Measurements from ENCODE around the gene NHSL1.
"Not testable (repeated sequence)": the region's sequence is repeated elsewhere in the genome, so short reads cannot be mapped to it uniquely, and the experiment has no call there.

Gene NHSL1

GRCh38 chr6:138426500-138427123 lies 72.7 kb downstream of the NHSL1 start:
- Histone ChIP-seq H3K79me2 (ENCODE audit: insufficient read depth, low read length) (no peaks in the 10 kb centered on the region), H3K9ac (ENCODE audit: low read length) (no peak overlapping the region), H3K27ac (ENCODE audit: low read depth, low read length, poor library complexity, severe bottlenecking) (no peak overlapping the region), H2AFZ (ENCODE audit: low read length) (no peak overlapping the region), H3K9me3 (ENCODE audit: low read length) (no peaks in the 10 kb centered on the region), H3F3A (ENCODE audit: insufficient read depth, low read length) (no peaks in the 10 kb centered on the region), H3K4me3 (ENCODE audit: low read depth, low read length, poor library complexity, severe bottlenecking) (no peak overlapping the region), H3K4me1 (ENCODE audit: insufficient read depth, low read length, severe bottlenecking) (no peaks in the 10 kb centered on the region), H3K9me2 (ENCODE audit: low read depth, low read length) (no peaks in the 10 kb centered on the region), H3K4me2 (ENCODE audit: low read length) (no peak overlapping the region), H3K27me3 (ENCODE audit: insufficient read depth, low read length) (no peaks in the 10 kb centered on the region), H3K36me3 (ENCODE audit: insufficient read depth, low read length) (no peaks in the 10 kb centered on the region), H4K20me1 (ENCODE audit: insufficient read depth, low read length) (no peaks in the 10 kb centered on the region)
- TF ChIP-seq EZH2 (IDR thresholded peaks at IDR 0.05; ENCODE audit: borderline replicate concordance, low read length) = no peak
- TF ChIP-seq CTCF (IDR thresholded peaks at IDR 0.05; ENCODE audit: low read length) = no peak

GRCh38 chr6:138425256-138425655 lies 74.0 kb downstream of the NHSL1 start:
- H3K4me2 ChIP-seq (ENCODE audit: low read length); H3K9me2 ChIP-seq (ENCODE audit: low read depth, low read length); H2AFZ ChIP-seq (ENCODE audit: low read length); H3K4me3 ChIP-seq (ENCODE audit: low read depth, low read length, poor library complexity, severe bottlenecking); H3K79me2 ChIP-seq (ENCODE audit: insufficient read depth, low read length); H4K20me1 ChIP-seq (ENCODE audit: insufficient read depth, low read length); H3K9me3 ChIP-seq (ENCODE audit: low read length); H3K9ac ChIP-seq (ENCODE audit: low read length); H3K27me3 ChIP-seq (ENCODE audit: insufficient read depth, low read length); H3K36me3 ChIP-seq (ENCODE audit: insufficient read depth, low read length); H3K4me1 ChIP-seq (ENCODE audit: insufficient read depth, low read length, severe bottlenecking); H3F3A ChIP-seq (ENCODE audit: insufficient read depth, low read length); H3K27ac ChIP-seq (ENCODE audit: low read depth, low read length, poor library complexity, severe bottlenecking): not testable (repeated sequence)

GRCh38 chr6:138424004-138424904 lies 75.0 kb downstream of the NHSL1 start:
- Histone ChIP-seq H3K4me2 (ENCODE audit: low read length) (no peak overlapping the region), H3K27ac (ENCODE audit: low read depth, low read length, poor library complexity, severe bottlenecking) (no peak overlapping the region), H4K20me1 (ENCODE audit: insufficient read depth, low read length) (no peaks in the 10 kb centered on the region), H3K27me3 (ENCODE audit: insufficient read depth, low read length) (no peaks in the 10 kb centered on the region), H3K4me1 (ENCODE audit: insufficient read depth, low read length, severe bottlenecking) (no peaks in the 10 kb centered on the region), H3K9me3 (ENCODE audit: low read length) (no peaks in the 10 kb centered on the region), H3K4me3 (ENCODE audit: low read depth, low read length, poor library complexity, severe bottlenecking) (no peak overlapping the region), H3K36me3 (ENCODE audit: insufficient read depth, low read length) (no peaks in the 10 kb centered on the region), H3K79me2 (ENCODE audit: insufficient read depth, low read length) (no peaks in the 10 kb centered on the region), H2AFZ (ENCODE audit: low read length) (no peak overlapping the region), H3K9ac (ENCODE audit: low read length) (no peak overlapping the region), H3K9me2 (ENCODE audit: low read depth, low read length) (no peaks in the 10 kb centered on the region), H3F3A (ENCODE audit: insufficient read depth, low read length) (no peaks in the 10 kb centered on the region)
- TF ChIP-seq EZH2 (IDR thresholded peaks at IDR 0.05; ENCODE audit: borderline replicate concordance, low read length) (no peak), CTCF (IDR thresholded peaks at IDR 0.05; ENCODE audit: low read length) (no peak)
